H9 (cell line): Measurements from ENCODE around the gene ZNF286A. TPM values are rescaled to one million over a fixed set of nuclear protein-coding genes. Genes with fewer than 3 reads are reported as not detected.
"Not testable (repeated sequence)": the region's sequence is repeated elsewhere in the genome, so short reads cannot be mapped to it uniquely, and the experiment has no call there.

Source experiments
- DNase-seq: peaks from one replicate; pipeline ENCODE4 v3.0.0-alpha.2; 2017
- H2AFZ ChIP-seq: one replicate; pipeline ENCODE4 v1.6.1; 2013; ENCODE audit warnings: mild to moderate bottlenecking, low read length, control low read depth, moderate library complexity
- H2AK5ac ChIP-seq: 2 replicates; pipeline ENCODE4 v1.6.1; 2013; ENCODE audit warnings: low read length, control low read depth, mixed read lengths; ENCODE audit not compliant: insufficient read length
- H2BK120ac ChIP-seq: one replicate; pipeline ENCODE4 v1.6.1; 2013; ENCODE audit warnings: low read depth, mild to moderate bottlenecking, low read length, control low read depth, inconsistent platforms; ENCODE audit not compliant: poor library complexity, severe bottlenecking
- H2BK12ac ChIP-seq: 2 replicates; pipeline ENCODE4 v1.6.1; 2013; ENCODE audit warnings: low read length, control low read depth, mixed read lengths, low read depth; ENCODE audit not compliant: insufficient read length
- H2BK15ac ChIP-seq: 2 replicates; pipeline ENCODE4 v1.6.1; 2013; ENCODE audit warnings: low read depth, low read length, control low read depth
- H2BK20ac ChIP-seq: one replicate; pipeline ENCODE4 v1.6.1; 2013; ENCODE audit warnings: low read depth, mild to moderate bottlenecking, low read length, control low read depth, inconsistent platforms; ENCODE audit not compliant: poor library complexity, severe bottlenecking
- H2BK5ac ChIP-seq: 2 replicates; pipeline ENCODE4 v1.6.1; 2013; ENCODE audit warnings: low read length, control low read depth, mixed read lengths; ENCODE audit not compliant: insufficient read length
- H3K14ac ChIP-seq: 2 replicates; pipeline ENCODE4 v1.6.1; 2013; ENCODE audit warnings: low read length, control low read depth; ENCODE audit not compliant: insufficient read depth
- H3K18ac ChIP-seq: 2 replicates; pipeline ENCODE4 v1.6.1; 2013; ENCODE audit warnings: low read depth, mild to moderate bottlenecking, mixed read lengths, low read length, control low read depth; ENCODE audit not compliant: insufficient read length
- H3K23ac ChIP-seq: 2 replicates; pipeline ENCODE4 v1.6.1; 2013; ENCODE audit warnings: low read length, control low read depth, mixed read lengths, low read depth; ENCODE audit not compliant: insufficient read length
- H3K23me2 ChIP-seq: 2 replicates; pipeline ENCODE4 v1.6.1; 2013; ENCODE audit warnings: low read depth, mild to moderate bottlenecking, mixed read lengths, low read length, control low read depth; ENCODE audit not compliant: insufficient read length, poor library complexity, severe bottlenecking
- H3K27ac ChIP-seq: 2 replicates; pipeline ENCODE4 v1.5.1; 2013; ENCODE audit warnings: low read length, control low read depth, mixed read lengths, low read depth; ENCODE audit not compliant: insufficient read length
- H3K27me3 ChIP-seq: 2 replicates; pipeline ENCODE4 v1.6.1; 2013; ENCODE audit warnings: low read length, control low read depth, inconsistent platforms; ENCODE audit not compliant: insufficient read depth
- H3K4ac ChIP-seq: 2 replicates; pipeline ENCODE4 v1.6.1; 2013; ENCODE audit warnings: low read depth, mild to moderate bottlenecking, control low read depth, inconsistent platforms, low read length, moderate library complexity
- H3K4me1 ChIP-seq: 2 replicates; pipeline ENCODE4 v1.6.1; 2013; ENCODE audit warnings: low read length, control low read depth, inconsistent platforms; ENCODE audit not compliant: insufficient read depth
- H3K4me2 ChIP-seq: 2 replicates; pipeline ENCODE4 v1.6.1; 2013; ENCODE audit warnings: low read length, control low read depth, mixed read lengths; ENCODE audit not compliant: insufficient read length, insufficient read depth
- H3K56ac ChIP-seq: 2 replicates; pipeline ENCODE4 v1.6.1; 2013; ENCODE audit warnings: low read depth, mild to moderate bottlenecking, mixed read lengths, low read length, control low read depth; ENCODE audit not compliant: insufficient read length
- H3K79me1 ChIP-seq: 2 replicates; pipeline ENCODE4 v1.6.1; 2013; ENCODE audit warnings: low read depth, mild to moderate bottlenecking, moderate library complexity, low read length, control low read depth, inconsistent platforms; ENCODE audit not compliant: insufficient read depth, poor library complexity, severe bottlenecking
- H3K79me2 ChIP-seq: 2 replicates; pipeline ENCODE4 v1.6.1; 2013; ENCODE audit warnings: low read length, control low read depth, inconsistent platforms; ENCODE audit not compliant: insufficient read depth
- H3K9ac ChIP-seq: 2 replicates; pipeline ENCODE4 v1.6.1; 2013; ENCODE audit warnings: low read length, control low read depth, mixed read lengths; ENCODE audit not compliant: insufficient read length; ENCODE audit errors: extremely low read depth
- H3K9me3 ChIP-seq: one replicate; pipeline ENCODE4 v1.6.1; 2013; ENCODE audit warnings: low read depth, low read length, inconsistent platforms; ENCODE audit not compliant: control insufficient read depth
- H3T11ph ChIP-seq: one replicate; pipeline ENCODE4 v1.6.1; 2013; ENCODE audit warnings: mild to moderate bottlenecking, low read length, control low read depth, inconsistent platforms
- H4K20me1 ChIP-seq: one replicate; pipeline ENCODE4 v1.6.1; 2013; ENCODE audit not compliant: control insufficient read depth, insufficient read length, insufficient read depth
- H4K5ac ChIP-seq: 2 replicates; pipeline ENCODE4 v1.6.1; 2013; ENCODE audit warnings: low read depth, mild to moderate bottlenecking, mixed read lengths, low read length, control low read depth; ENCODE audit not compliant: insufficient read length
- H4K8ac ChIP-seq: replicated peaks from 2 replicates; pipeline ENCODE4 v1.6.1; 2013; ENCODE audit warnings: low read length, control low read depth, mixed read lengths, low read depth; ENCODE audit not compliant: insufficient read length
- H4K91ac ChIP-seq: 2 replicates; pipeline ENCODE4 v1.6.1; 2013; ENCODE audit warnings: low read depth, mild to moderate bottlenecking, moderate library complexity, mixed read lengths, low read length, control low read depth; ENCODE audit not compliant: insufficient read length
- H3K27ac Mint-ChIP-seq, 3 experiments: 2 replicates in 2 of 3; 3 replicates in 1 of 3; pipeline ENCODE4 v1.8.0; 2020 to 2021; ENCODE audit warnings: mixed read lengths in 3 of 3, mild to moderate bottlenecking in 1 of 3, moderate library complexity in 1 of 3
- H3K27me3 Mint-ChIP-seq: 2 replicates; pipeline ENCODE4 v1.8.0; 2021; ENCODE audit warnings: low read depth, mild to moderate bottlenecking, moderate library complexity, mixed read lengths
- H3K36me3 Mint-ChIP-seq, 3 experiments: 2 replicates in 2 of 3; 3 replicates in 1 of 3; pipeline ENCODE4 v1.8.0; 2020 to 2021; ENCODE audit warnings: low read depth in 3 of 3, mixed read lengths in 3 of 3; ENCODE audit not compliant: insufficient read depth in 1 of 3
- H3K4me1 Mint-ChIP-seq, 2 experiments: 2 replicates each; pipeline ENCODE4 v1.8.0; 2020; ENCODE audit warnings: mixed read lengths in 2 of 2
- H3K4me3 Mint-ChIP-seq, 2 experiments: 2 replicates in 1 of 2; 3 replicates in 1 of 2; pipeline ENCODE4 v1.8.0; 2020 to 2021; ENCODE audit warnings: mild to moderate bottlenecking in 2 of 2, mixed read lengths in 2 of 2, moderate library complexity in 1 of 2
- H3K9me3 Mint-ChIP-seq, 2 experiments: 2 replicates in 1 of 2; 3 replicates in 1 of 2; pipeline ENCODE4 v1.8.0; 2020; ENCODE audit warnings: mild to moderate bottlenecking in 2 of 2, mixed read lengths in 2 of 2, moderate library complexity in 1 of 2
- WGBS: extraction: QIAGEN DNeasy Blood & Tissue Kit; methylation state at CpG from one replicate; pipeline ENCODE4 v1.1.7; 2013; ENCODE audit warnings: missing lambda C conversion rate, low lambda C conversion rate, mixed read lengths; ENCODE audit not compliant: insufficient read length; ENCODE audit errors: extremely low coverage; 5-methylcytosine and 5-hydroxymethylcytosine counted together
- total RNA-seq: library from RNA; stranded (reverse); gene quantifications from 2 replicates; pipeline ENCODE4 v1.2.1, GENCODE V29; 2021

The ZNF286A gene
- total RNA-seq, 1 experiment from 2014 or later, result 101 TPM

DNA sequence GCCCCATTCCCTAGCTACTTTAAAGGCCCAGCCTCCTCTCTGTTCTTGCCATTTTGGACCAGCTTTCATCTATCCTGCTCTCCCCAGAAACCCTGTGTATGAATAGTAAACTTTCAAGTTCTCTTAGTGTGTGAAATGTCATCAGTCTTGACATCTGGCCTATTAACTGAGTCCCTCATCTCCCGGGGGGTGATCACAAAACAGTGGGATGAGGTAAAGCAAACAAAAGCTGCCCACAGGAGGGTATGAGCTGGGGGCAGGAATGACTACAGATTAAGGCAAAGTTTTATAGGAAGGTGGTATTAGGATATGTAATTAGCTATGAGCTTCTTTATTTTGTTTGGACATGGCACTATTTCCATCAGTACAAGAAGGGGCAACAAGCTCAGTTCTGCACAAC is 24.9 kb upstream of the ZNF286A start:
- H3K4me2 ChIP-seq, H3K56ac ChIP-seq, H3K4ac ChIP-seq, H3T11ph ChIP-seq, H2BK12ac ChIP-seq, H3K9me3 ChIP-seq, H2AFZ ChIP-seq, H2BK120ac ChIP-seq, H3K4me1 Mint-ChIP-seq, H3K79me1 ChIP-seq, H4K8ac ChIP-seq, H3K4me1 ChIP-seq, DNase-seq, H3K9ac ChIP-seq, H4K20me1 ChIP-seq, H3K27me3 Mint-ChIP-seq, H2BK20ac ChIP-seq, H3K27ac ChIP-seq, H3K14ac ChIP-seq, H3K79me2 ChIP-seq, H4K5ac ChIP-seq, H2BK15ac ChIP-seq, H4K91ac ChIP-seq, H3K9me3 Mint-ChIP-seq, H3K4me3 Mint-ChIP-seq, H3K23ac ChIP-seq, H2BK5ac ChIP-seq, H3K27me3 ChIP-seq, H2AK5ac ChIP-seq, H3K18ac ChIP-seq, H3K23me2 ChIP-seq: not testable (repeated sequence)
- no CpG with 5 or more reads among the region's 1 CpG for WGBS
- Mint-ChIP-seq H3K36me3 (peaks cover 16 to 39% (median 32%) of the 10 kb centered on the region in 3 experiments; a peak in 6 of 7 replicates), H3K27ac (peak overlapping the region in 2 of 3 experiments; percentile 2 to 20; a peak in 2 of 7 replicates)

DNA sequence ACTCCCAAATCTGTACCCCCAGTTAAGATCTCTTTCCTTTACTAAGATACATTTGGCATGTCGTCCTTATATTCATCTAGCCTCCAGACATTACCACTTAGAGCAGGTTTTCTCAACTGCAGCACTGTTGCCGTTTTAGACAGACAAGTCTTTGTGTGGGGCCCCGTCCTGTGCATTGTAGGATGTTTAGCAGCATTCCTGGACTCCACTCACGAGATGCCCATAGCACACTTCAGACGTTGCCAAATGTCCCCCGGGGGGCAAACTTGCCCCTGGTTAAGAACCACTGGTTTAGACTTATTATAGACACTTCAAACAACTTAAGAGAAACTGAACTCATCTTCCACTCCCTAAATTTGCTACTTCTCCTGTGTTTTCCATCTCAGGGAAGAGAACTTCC is 23.6 kb upstream of the ZNF286A start:
- peaks cover 19 to 48% (median 40%) of the 10 kb centered on the region in 3 experiments; a peak in 6 of 7 replicates for H3K36me3 Mint-ChIP-seq
- H2BK120ac ChIP-seq, H3T11ph ChIP-seq, H3K56ac ChIP-seq, H3K23me2 ChIP-seq, H3K9me3 ChIP-seq, H3K9ac ChIP-seq, H3K27me3 ChIP-seq, H3K27ac Mint-ChIP-seq, H3K79me2 ChIP-seq, DNase-seq, H3K4me1 Mint-ChIP-seq, H3K4me3 Mint-ChIP-seq, H3K4ac ChIP-seq, H3K79me1 ChIP-seq, H3K27ac ChIP-seq, H2BK12ac ChIP-seq, H2AFZ ChIP-seq, H4K91ac ChIP-seq, H4K5ac ChIP-seq, H2BK20ac ChIP-seq, H3K9me3 Mint-ChIP-seq, H3K27me3 Mint-ChIP-seq, H3K4me1 ChIP-seq, H2BK5ac ChIP-seq, H4K8ac ChIP-seq, H2BK15ac ChIP-seq, H3K23ac ChIP-seq, H3K14ac ChIP-seq, H4K20me1 ChIP-seq, H3K18ac ChIP-seq, H2AK5ac ChIP-seq, H3K4me2 ChIP-seq: not testable (repeated sequence)
- WGBS, result no CpG with 5 or more reads among the region's 6 CpGs
